Measurements from ENCODE around the gene PROZ.

Gene PROZ

DNA sequence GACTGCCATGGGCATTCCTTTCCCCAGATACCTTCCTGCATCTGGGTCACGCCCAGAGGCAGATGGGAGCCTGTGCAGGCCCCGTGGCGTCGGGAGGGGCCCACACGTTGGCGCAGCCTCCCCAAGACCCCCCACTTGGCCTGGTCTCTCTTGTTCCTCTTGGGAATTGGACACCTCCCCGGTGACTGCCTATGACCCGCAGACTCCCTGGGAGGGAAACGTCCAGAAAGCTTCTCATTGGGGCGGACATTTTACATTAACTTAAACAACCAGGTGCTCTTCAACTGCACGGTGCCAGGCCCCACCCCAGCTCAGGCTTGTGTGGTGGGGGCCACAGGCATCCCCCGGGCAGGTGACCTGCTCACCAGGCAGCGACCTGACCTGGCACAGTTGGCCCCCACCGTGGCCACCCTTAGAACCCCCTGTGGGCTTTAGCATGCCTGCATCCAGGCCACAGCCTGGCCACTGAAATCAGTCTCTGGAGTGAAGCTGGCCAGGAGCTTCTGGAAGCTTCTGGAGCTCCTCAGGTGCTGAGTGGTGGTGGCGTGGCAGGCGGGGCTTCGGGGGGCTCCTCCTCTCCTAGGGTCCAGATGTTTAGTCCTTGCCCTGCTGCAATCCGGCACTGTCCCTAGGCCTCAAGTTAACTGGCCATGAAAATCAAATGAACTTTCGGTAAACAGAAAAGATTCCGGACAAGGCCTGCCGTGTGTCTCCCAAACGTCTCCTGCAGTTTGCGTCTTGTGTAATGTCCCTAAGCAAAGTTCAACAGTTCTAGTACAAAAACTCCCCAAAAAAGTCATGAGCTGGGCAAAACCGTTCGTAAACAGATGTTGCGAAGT, 8.5 kb upstream of the PROZ start:
- no peak overlapping the region for H3K4me3 ChIP-seq (ENCODE audit: low read length)
- DNase-seq (ENCODE audit: low read depth) = no peak
- TF ChIP-seq, protein P1, sequence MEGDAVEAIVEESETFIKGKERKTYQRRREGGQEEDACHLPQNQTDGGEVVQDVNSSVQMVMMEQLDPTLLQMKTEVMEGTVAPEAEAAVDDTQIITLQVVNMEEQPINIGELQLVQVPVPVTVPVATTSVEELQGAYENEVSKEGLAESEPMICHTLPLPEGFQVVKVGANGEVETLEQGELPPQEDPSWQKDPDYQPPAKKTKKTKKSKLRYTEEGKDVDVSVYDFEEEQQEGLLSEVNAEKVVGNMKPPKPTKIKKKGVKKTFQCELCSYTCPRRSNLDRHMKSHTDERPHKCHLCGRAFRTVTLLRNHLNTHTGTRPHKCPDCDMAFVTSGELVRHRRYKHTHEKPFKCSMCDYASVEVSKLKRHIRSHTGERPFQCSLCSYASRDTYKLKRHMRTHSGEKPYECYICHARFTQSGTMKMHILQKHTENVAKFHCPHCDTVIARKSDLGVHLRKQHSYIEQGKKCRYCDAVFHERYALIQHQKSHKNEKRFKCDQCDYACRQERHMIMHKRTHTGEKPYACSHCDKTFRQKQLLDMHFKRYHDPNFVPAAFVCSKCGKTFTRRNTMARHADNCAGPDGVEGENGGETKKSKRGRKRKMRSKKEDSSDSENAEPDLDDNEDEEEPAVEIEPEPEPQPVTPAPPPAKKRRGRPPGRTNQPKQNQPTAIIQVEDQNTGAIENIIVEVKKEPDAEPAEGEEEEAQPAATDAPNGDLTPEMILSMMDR (conservative IDR thresholded peaks at IDR 0.05; ENCODE audit: low read length) = no peak

DNA sequence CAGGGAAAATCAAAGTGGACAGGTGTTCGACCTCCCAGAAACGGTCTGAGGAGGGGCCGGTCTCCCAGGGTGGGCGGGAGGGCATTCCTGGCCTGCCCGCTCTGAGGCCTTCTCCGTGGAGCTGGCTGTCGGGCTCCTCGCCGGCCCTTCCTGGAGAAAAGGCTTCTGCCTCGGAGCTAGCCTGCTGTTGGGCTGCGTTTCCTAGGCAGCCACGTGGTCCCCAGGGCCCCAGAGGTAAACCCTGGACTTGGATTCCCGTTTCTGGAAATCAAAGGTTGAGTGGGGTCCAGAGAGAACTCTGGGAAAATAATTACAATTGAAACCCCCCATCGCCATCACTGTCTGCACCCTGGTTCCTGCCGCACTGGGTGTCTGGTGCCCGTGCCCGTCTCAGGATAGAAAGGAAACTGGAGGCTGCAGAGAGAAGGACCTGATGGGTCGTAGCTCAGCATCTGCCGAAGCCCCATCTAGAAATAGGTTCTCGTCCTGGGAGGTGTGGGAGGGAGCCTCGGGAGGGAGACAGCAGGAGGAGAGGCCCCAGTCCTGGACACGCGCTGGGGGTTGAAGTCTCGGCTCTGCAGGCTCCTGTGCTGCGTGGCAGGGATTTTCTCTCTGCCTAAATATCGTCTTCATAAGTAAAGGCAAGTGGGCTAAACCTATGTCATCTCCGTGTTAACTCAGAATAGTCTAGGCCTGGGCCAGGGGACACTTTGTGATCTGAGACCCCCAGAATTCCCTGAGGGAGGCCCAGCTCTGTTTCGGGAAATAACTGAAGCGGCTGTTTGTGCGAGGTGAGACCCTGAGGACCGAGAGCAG, 7.7 kb upstream of the PROZ start:
- TF ChIP-seq, protein P1 (conservative IDR thresholded peaks at IDR 0.05; ENCODE audit: low read length) = no peak
- no peak for DNase-seq (ENCODE audit: low read depth)
- no peak overlapping the region for H3K4me3 ChIP-seq (ENCODE audit: low read length)

DNA sequence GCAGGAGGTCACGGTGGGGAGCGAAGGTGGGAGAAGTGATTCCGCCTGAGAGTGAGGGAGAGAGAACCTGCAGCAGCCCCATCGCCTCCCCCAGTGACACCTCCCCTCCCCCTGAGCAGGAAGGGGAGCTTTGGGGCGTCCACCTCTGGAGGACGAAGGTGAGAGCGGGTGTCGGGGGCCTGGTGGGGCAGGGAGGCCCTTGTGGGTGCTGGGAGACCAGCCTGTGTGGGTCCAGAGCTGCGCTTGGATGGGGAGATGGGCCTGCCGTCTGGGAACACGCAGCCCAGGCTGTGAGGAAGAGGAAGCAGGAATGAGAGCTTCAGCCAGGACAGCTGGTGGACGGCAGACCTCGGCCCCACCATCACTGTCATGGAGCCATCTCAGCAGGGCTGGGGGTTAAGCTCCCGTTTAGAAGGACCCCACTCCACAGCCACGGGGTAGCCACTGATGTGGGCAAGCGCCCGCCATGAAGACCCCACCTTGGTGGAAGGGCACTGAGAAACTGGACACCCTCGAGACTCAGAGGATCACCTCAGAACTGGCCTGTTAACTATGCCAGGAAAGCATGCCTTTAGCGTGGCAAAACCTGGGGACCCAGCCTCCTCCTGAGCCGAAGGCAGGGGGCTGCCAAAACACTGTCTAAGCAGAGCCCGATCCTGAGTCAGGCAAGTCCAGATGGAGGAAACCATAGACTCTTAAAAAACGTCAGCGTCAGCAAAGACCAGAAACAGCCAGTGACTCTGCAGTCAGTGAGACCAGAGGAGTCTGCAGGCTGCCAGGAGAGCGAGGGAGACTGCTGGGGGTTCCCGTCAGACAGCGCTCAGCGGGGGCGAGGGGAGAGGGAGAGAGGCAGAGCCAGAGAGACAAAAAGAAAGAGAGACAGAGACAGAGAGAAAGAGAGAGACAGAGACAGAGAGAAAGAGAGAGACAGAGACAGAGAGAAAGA, 6.4 kb upstream of the PROZ start:
- H3K4me3 ChIP-seq (ENCODE audit: low read length) = no peak overlapping the region
- TF ChIP-seq, protein P1 (conservative IDR thresholded peaks at IDR 0.05; ENCODE audit: low read length) = no peak
- peak; percentile 71 for DNase-seq (ENCODE audit: low read depth)

DNA sequence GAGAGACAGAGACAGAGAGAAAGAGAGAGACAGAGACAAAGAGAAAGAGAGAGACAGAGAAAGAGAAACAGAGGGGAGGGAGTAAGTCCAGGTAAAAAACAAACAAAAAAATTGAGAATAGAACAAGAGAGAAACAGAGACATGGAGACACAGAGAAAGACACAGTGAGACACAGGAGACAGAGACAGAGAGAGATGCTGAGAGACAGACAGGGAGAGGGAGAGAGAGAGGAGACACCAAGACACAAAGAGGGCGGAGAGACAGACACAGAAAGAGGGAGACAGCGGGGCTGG, 5.8 kb upstream of the PROZ start:
- TF ChIP-seq, protein P1 (conservative IDR thresholded peaks at IDR 0.05; ENCODE audit: low read length) = no peak
- no peak for DNase-seq (ENCODE audit: low read depth)
- H3K4me3 ChIP-seq (ENCODE audit: low read length) = no peak overlapping the region

DNA sequence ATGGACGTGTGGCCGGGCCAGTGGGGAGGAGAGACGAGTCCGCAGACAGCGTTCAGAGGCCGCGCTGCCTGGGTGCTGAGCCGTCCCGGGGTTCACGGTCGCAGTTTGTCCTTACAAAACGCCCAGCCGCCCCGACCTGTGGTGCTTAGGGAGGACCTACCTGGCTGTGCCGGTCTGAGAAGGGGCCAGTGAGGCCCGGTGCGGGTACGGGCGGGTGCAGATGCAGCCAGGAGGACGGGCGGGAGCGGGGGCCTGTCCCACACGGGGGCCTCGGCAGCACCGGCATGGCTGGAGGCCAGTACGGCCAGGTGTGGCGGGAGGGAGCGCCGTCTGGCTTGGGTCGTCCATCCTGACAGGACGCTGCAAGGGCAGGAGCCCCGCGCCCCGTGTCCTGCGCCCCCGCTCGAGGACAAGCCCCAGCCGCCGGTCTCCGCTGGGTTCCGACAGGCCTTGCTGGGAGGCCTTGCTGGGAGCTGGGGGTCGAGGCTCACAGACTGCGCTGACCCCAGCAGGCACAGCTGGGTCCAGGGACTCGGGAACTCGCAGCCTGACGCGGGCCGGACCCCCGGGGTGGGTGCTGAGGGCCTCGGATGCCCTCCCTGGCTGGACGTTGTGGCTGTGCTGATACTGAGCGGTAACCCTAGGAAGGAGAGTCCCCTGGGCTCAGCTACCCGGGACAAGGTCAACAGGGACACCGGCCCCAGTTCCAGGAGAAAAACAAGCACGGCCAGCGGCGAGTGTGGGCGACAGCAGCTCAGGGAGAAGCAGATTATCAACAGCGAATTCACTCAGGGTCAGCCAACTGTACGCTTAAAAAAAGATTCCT, 5.3 kb upstream of the PROZ start:
- TF ChIP-seq, protein P1 (conservative IDR thresholded peaks at IDR 0.05; ENCODE audit: low read length) = no peak
- DNase-seq (ENCODE audit: low read depth) = no peak
- H3K4me3 ChIP-seq (ENCODE audit: low read length) = peak overlapping the region; percentile 51

All from AG10803 (cell line).